GM12874 (cell line): Measurements from ENCODE around the gene PMEPA1.

Experiments used
- TF ChIP-seq, protein P1 (sequence below): IDR thresholded peaks from 2 replicates; pipeline ENCODE4 v1.5.1; 2011; ENCODE audit warnings: low read depth, mild to moderate bottlenecking, control low read depth, low read length, moderate library complexity; ENCODE audit not compliant: insufficient read depth

PMEPA1 gene

DNA sequence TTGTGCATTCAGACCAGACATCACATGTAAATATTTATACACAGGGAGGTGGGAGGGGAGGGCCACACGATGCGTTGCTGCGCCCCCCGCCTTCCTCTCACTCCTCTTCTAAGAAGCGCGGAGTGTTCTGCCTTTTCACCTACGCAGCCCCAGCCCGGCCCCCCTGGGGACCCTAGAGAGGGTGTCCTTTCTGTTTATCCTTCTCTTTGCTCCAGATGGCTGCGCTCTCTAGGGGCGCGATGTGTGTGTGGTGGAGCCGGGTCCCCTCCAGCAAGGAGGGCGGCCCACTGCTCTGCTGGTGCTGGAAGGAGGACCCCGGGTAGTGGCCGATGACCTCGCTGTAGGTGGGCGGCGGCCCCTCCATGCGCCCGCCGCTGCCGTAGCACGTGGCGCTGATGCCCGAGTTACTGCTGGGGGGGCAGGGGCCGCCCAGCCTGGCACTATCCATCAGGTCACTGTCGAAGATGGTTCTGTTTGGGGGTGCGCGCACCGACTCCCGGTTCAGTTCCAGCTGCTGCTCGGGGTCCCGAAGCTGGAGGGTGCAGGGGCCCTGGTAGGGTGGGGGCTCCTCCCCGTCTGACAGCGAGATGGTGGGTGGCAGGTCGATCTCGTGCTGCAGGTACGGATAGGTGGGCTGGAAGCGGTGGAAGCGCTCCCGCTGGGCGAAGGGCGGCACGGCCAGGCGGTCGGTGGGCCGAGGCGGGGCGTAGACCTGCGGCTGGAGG, 57.8 kb downstream of the PMEPA1 start:
- TF ChIP-seq, protein P1, sequence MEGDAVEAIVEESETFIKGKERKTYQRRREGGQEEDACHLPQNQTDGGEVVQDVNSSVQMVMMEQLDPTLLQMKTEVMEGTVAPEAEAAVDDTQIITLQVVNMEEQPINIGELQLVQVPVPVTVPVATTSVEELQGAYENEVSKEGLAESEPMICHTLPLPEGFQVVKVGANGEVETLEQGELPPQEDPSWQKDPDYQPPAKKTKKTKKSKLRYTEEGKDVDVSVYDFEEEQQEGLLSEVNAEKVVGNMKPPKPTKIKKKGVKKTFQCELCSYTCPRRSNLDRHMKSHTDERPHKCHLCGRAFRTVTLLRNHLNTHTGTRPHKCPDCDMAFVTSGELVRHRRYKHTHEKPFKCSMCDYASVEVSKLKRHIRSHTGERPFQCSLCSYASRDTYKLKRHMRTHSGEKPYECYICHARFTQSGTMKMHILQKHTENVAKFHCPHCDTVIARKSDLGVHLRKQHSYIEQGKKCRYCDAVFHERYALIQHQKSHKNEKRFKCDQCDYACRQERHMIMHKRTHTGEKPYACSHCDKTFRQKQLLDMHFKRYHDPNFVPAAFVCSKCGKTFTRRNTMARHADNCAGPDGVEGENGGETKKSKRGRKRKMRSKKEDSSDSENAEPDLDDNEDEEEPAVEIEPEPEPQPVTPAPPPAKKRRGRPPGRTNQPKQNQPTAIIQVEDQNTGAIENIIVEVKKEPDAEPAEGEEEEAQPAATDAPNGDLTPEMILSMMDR = no peak

DNA sequence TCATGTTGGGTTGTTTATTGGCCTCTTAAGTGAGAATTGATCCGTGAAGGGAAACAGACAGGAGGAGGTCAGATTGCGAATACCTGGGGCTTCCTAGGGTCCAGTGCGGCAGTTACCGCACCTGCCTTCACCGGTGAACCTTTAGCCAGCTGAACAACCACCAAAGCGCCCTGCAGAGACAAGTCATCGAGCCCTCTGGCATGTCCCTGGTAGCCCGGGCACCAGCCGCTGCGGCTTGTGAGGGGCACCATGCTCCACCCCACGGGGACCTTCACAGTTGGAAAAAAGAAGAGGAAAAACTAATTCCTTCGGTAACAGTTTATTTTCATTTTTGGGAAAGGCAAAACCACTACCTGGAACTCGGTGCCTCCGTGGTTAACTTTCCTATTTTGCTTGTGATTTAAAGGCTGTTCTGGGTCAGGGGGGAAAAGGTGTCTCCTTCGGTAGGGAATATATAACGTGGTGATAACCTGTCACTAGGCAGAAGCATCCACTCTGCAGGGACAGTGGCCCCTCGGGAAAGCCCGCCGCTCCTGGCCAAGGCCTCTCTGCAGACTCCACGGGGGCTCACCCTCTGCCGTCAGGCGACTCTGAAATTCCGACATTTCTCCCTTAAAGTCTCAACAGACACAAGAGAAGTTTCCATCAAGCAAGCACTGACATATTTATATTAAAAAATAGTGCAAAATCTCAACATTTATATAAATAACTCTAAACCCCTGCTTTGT, 58.9 kb downstream of the PMEPA1 start:
- TF ChIP-seq, protein P1 = no peak

DNA sequence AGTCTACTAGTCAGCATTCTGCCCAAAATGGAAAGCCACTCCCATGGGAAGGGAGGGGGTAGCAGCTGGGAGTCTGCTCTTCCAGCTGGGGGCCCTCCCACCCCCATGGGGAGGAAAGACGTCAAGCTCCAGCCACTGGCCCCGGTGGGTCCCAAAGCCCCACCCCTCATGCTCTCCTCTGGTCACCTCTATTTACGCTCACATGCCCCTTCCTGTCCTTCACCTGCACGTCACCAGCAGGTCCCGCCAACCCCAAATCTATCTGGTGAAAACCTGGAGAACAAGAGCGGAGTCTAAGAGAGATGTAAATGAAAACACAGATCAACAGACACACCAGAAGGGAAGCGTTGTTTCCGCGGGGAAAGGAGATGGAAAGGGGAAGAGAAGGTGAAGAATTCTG, 59.5 kb downstream of the PMEPA1 start:
- TF ChIP-seq, protein P1 = no peak

DNA sequence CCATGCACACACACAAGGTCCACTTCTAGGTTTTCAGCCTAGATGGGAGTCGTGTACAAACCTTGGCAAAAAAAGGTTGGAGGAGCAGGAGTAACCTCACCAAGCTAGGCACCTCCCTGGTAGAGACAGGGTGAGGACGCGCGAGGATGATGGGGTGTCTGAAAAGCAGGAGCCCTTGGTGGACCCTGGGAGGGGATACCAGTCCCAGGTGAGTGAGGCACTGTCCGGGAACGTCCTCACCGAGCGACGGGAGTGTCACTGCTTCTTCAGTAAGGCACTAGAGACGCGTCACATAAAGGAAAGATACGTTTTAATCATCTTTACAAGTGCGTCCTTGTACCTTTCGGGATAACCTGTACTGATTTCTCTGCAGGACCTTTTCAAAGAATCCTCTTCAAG, 60.2 kb downstream of the PMEPA1 start:
- TF ChIP-seq, protein P1 = no peak

DNA sequence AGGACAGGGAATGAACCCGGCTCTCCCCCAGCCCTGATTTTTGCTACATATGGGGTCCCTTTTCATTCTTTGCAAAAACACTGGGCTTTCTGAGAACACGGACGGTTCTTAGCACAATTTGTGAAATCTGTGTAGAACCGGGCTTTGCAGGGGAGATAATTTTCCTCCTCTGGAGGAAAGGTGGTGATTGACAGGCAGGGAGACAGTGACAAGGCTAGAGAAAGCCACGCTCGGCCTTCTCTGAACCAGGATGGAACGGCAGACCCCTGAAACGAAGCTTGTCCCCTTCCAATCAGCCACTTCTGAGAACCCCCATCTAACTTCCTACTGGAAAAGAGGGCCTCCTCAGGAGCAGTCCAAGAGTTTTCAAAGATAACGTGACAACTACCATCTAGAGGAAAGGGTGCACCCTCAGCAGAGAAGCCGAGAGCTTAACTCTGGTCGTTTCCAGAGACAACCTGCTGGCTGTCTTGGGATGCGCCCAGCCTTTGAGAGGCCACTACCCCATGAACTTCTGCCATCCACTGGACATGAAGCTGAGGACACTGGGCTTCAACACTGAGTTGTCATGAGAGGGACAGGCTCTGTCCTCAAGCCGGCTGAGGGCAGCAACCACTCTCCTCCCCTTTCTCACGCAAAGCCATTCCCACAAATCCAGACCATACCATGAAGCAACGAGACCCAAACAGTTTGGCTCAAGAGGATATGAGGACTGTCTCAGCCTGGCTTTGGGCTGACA, 60.8 kb downstream of the PMEPA1 start:
- TF ChIP-seq, protein P1 = no peak

DNA sequence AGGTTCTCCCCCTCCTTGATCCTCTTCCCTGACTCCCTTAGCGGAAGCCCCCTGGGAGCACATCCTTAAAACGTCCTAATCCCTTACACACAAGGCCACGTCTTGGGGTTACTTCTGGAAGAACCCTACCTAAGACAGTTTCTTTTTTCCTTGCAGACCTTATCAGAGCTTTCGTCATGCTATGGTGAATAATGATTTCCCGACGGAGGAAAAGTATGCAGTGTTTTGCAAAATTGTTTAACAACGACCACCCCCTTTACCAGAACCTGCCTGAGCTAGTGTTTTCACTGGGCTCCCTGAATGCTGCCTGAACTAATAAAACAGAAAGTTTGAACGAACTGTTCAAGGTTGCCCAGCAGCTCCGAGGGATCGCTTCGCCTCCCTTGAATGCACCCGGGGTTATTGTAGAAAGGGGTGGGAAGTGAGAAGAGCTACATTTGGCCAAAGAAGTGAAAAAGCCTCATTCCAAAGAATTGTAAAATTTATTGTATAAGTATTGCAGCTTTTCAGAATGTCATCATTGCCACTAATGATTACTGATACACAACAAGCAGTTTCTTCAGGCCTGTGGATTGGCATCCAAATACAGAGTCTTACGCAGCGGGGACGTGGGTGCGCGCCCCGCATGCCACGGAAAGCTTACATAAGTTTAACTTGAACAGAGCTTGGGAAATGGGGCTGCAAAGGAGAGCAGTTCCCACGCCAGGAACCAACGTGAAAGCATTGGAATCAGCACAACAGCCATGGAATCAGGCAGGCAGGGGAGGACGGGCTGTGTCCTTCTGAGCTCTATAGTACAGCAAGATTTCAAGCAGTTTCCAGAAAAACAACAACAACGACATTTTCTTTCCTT, 61.7 kb downstream of the PMEPA1 start:
- TF ChIP-seq, protein P1 = no peak
